Lower leg skin (tissue), 4 donors: Measurements from ENCODE around the gene PPP2R5C. TPM values are rescaled to one million over a fixed set of nuclear protein-coding genes. Genes with fewer than 3 reads are reported as not detected.

Experiments
- DNase-seq, 2 donors: peaks; one replicate each; pipeline ENCODE4 v3.0.0-alpha.2; 2019; ENCODE audit warnings: low spot score in 2 of 2
- H3K4me3 ChIP-seq: fragments of 200-600 bp; sonication (generic); 2 replicates; pipeline ENCODE4 v1.5.1; 2017; ENCODE audit warnings: mild to moderate bottlenecking, low read depth; ENCODE audit not compliant: poor library complexity, severe bottlenecking
- POLR2A ChIP-seq, 2 donors: fragments of 450-650 bp; IDR thresholded peaks; one replicate each; pipeline ENCODE4 v1.6.1; 2016 to 2017; ENCODE audit warnings: antibody characterized with exemption in 2 of 2, mild to moderate bottlenecking in 1 of 2, moderate library complexity in 1 of 2
- WGBS, 2 donors: methylation state at CpG; one replicate each; pipeline ENCODE4 v1.1.5; 2018; 5-methylcytosine and 5-hydroxymethylcytosine counted together
- intact Hi-C: fragments of 100-400 bp; cut with DNase I; formaldehyde crosslinking; loops from one replicate; pipeline ENCODE4 v1.15.0; 2023; ENCODE audit warnings: low total_unique reads
- total RNA-seq, 4 donors: library from RNA; depleted of rRNA; stranded (reverse); fragments of >200 nt; gene quantifications; one replicate each; pipeline ENCODE4 v1.1.0, GENCODE V29; 2016
- TF ChIP-seq, protein P1 (sequence below), 3 donors: fragments of 450-650 bp; IDR thresholded peaks; one replicate each; pipeline ENCODE4 v1.5.1; 2016; ENCODE audit warnings: antibody characterized with exemption in 3 of 3, mild to moderate bottlenecking in 3 of 3, moderate library complexity in 2 of 3

Gene PPP2R5C
- total RNA-seq, 4 donors from 2014 or later, result 74.6 to 89.9 (median 80.3) TPM

DNA sequence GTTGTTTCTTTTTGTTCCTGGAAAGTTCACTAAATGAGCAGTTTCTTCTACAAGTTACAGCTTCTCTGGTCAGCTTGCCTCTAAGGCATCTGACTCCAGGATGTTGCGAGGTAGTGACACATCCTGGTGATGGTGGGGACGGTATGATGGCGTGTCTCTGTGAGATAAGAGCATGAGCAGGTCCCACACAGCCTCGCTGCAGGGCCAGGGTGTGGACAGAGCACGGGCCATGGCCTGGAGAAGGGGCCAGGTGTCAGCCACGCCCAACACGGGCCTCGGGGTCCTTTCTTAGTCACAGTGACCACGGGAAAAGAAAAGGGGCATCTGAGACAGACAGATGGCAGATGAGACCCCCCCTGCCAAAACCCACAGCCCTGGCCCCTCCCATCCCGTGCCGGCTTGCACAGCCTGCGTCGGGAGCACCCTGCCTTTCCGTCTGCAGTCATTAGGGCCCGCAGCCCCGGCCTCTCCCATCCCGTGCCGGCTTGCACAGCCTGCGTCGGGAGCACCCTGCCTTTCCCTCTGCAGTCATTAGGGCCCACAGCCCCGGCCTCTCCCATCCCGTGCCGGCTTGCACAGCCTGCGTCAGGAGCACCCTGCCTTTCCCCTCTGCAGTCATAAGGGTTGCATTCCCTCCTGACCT lies 123.5 kb downstream of the PPP2R5C start:
- peak in 1 of 2 donors; percentile 74 for DNase-seq
- intact Hi-C loops, result no loop called here
- no peak overlapping the region for H3K4me3 ChIP-seq
- 95 to 98% methylated on average over 24 of the region's 24 CpGs for WGBS, 2 donors
- no peak for TF ChIP-seq POLR2A (IDR thresholded peaks at IDR 0.05)

DNA sequence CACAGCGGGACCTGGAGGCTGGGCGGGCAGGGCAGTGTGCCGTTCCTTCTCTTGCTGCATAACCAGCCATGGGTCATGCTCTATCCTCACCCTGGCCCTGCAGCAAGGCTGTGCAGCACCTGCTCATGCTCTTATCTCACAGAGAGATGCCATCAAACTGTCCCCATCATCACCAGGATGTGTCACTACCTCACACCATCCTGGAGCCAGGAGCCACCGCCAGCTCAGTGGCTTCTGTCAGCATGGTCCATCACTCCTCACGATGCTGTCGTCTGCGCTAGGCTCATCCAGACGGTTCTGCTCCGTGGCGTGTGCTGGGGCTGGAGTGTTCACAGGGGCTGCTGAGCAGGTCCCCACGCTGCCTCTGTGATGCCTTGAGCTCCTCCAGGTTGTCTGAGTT lies 125.7 kb downstream of the PPP2R5C start:
- WGBS, 2 donors, result 96% methylated on average over 11 of the region's 11 CpGs
- TF ChIP-seq, protein P1, sequence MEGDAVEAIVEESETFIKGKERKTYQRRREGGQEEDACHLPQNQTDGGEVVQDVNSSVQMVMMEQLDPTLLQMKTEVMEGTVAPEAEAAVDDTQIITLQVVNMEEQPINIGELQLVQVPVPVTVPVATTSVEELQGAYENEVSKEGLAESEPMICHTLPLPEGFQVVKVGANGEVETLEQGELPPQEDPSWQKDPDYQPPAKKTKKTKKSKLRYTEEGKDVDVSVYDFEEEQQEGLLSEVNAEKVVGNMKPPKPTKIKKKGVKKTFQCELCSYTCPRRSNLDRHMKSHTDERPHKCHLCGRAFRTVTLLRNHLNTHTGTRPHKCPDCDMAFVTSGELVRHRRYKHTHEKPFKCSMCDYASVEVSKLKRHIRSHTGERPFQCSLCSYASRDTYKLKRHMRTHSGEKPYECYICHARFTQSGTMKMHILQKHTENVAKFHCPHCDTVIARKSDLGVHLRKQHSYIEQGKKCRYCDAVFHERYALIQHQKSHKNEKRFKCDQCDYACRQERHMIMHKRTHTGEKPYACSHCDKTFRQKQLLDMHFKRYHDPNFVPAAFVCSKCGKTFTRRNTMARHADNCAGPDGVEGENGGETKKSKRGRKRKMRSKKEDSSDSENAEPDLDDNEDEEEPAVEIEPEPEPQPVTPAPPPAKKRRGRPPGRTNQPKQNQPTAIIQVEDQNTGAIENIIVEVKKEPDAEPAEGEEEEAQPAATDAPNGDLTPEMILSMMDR (IDR thresholded peaks at IDR 0.05), result no peak
- TF ChIP-seq POLR2A (IDR thresholded peaks at IDR 0.05), result no peak
- DNase-seq, result peak in 1 of 2 donors; percentile 73
- no peak overlapping the region for H3K4me3 ChIP-seq
- intact Hi-C loops, result no loop called here

DNA sequence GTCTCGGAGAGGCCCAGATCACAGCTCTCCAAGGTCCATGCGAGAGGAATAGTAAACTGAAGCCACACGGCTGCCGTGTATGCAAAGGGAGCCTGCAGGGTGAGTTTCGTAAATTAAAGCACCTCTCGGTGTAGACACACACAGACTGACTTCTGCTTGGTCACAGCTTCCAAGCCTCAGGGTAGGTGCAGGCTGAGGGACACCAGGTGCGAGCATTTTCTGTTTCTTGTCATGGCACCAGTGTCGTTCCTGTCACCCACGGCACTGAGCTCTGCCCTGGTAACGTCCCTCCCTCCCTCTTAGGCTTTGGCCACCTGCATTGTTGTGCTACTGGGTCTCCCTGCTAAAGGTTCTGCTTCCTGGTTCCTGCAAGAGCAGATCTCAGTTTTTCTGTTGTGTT lies 126.7 kb downstream of the PPP2R5C start:
- H3K4me3 ChIP-seq, result no peak overlapping the region
- peak in 1 of 2 donors; percentile 63 for DNase-seq
- 93 to 95% methylated on average over 10 of the region's 10 CpGs for WGBS, 2 donors
- TF ChIP-seq, protein P1 (IDR thresholded peaks at IDR 0.05), result no peak
- no peak for TF ChIP-seq POLR2A (IDR thresholded peaks at IDR 0.05)
- intact Hi-C loops, result no loop called here

DNA sequence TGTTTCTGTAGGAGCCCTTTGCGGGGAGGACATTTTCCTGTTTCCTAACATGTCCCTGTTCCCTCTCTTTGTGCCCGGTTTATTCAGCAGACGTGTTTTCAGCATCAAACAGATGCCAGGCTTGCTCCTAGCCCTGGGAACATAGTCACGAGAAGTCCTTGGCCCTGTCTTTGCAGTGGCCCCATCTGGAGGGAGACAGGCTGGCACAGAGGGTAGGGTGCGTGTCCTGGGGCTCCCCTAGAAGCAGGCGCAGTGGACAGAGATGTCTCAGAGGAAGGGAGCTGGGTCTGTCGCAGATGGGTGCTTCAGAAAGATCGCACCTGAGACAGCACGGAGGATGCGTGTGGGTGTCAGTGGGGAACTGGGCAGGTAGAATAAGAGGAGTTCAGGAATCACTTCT lies 127.9 kb downstream of the PPP2R5C start:
- 82 to 88% methylated on average over 10 of the region's 10 CpGs for WGBS, 2 donors
- intact Hi-C loops, result no loop called here
- TF ChIP-seq POLR2A (IDR thresholded peaks at IDR 0.05), result no peak
- TF ChIP-seq, protein P1 (IDR thresholded peaks at IDR 0.05), result no peak
- peak in 1 of 2 donors; percentile 49 for DNase-seq
- H3K4me3 ChIP-seq, result no peak overlapping the region

DNA sequence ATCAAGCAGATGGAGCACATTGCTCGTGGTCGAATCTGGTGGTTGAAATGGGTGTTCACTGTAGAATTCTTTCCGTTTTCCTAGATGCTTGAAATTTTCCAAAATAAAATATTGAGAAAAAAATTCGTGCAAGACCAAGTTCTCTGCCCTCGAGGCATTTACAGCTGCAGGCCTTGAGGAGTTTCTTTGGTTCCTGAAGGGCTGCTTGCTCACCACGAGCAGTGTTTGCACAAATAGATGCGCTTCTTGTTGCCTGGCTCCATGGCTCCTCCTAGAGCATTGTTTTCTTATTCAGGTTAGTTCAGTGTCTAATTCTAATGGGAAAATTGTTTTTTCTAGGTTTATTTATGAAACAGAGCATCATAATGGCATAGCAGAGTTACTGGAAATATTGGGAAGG lies 128.4 kb downstream of the PPP2R5C start:
- 64 to 73% methylated on average over 7 of the region's 7 CpGs for WGBS, 2 donors
- peak in 1 of 2 donors; percentile 17 for DNase-seq
- no peak overlapping the region for H3K4me3 ChIP-seq
- TF ChIP-seq, protein P1 (IDR thresholded peaks at IDR 0.05), result no peak
- TF ChIP-seq POLR2A (IDR thresholded peaks at IDR 0.05), result no peak
- intact Hi-C loops, result no loop called here

DNA sequence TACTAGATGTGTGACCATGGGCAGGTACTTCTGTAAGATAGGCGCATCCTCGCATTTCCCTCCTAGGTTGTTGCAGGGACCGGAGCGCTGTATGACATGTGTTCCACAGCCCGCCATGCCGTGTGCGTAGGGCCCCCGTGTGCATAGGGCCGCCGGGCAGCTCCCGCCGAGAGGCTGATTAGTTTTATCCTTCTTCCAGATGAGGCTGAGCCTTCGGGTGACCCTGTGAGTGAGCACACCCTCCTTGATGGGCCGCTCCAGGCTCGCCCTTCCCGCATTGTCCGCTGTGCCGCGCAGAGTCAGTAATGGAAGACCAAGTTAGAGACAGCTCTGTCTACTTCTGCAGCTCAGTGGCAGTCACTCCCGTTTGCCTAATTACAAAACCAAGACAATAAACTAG lies 130.0 kb downstream of the PPP2R5C start:
- TF ChIP-seq, protein P1 (IDR thresholded peaks at IDR 0.05), result no peak
- TF ChIP-seq POLR2A (IDR thresholded peaks at IDR 0.05), result no peak
- peak in 1 of 2 donors; percentile 71 for DNase-seq
- intact Hi-C loops, result no loop called here
- 93 to 95% methylated on average over 20 of the region's 20 CpGs for WGBS, 2 donors
- H3K4me3 ChIP-seq, result no peak overlapping the region
